Aorta (tissue), 5 donors: ENCODE results near the gene AREG. TPM values are rescaled to one million over a fixed set of nuclear protein-coding genes. Genes with fewer than 3 reads are reported as not detected.
"Not testable (repeated sequence)": the region's sequence is repeated elsewhere in the genome, so short reads cannot be mapped to it uniquely, and the experiment has no call there.

Experiments
- ATAC-seq: fragments of 200-7000 bp; cut with Tn5 transposase; one replicate; pipeline ENCODE4 v1.9.1; 2022; ENCODE audit warnings: moderate library complexity; ENCODE audit not compliant: low FRiP score
- DNase-seq, 2 donors: peaks; one replicate each; pipeline ENCODE4 v3.0.0-alpha.2; 2020
- H3K27ac ChIP-seq, 2 donors: one replicate each; pipeline ENCODE4 v1.5.1; 2013; ENCODE audit warnings: low read length in 2 of 2, mild to moderate bottlenecking in 2 of 2, moderate library complexity in 2 of 2, control low read depth in 1 of 2, inconsistent platforms in 1 of 2, low read depth in 1 of 2
- H3K27me3 ChIP-seq, 2 donors: one replicate each; pipeline ENCODE4 v1.6.1; 2013; ENCODE audit warnings: control low read depth in 1 of 2, low read length in 1 of 2, mild to moderate bottlenecking in 1 of 2, moderate library complexity in 1 of 2; ENCODE audit not compliant: insufficient read depth in 2 of 2, control insufficient read depth in 1 of 2
- H3K36me3 ChIP-seq, 2 donors: one replicate each; pipeline ENCODE4 v1.6.1; 2013; ENCODE audit warnings: control low read depth in 1 of 2, low read length in 1 of 2, mild to moderate bottlenecking in 1 of 2; ENCODE audit not compliant: insufficient read depth in 2 of 2, control insufficient read depth in 1 of 2
- H3K4me1 ChIP-seq, 2 donors: one replicate each; pipeline ENCODE4 v1.6.1; 2013; ENCODE audit warnings: low read length in 2 of 2, control low read depth in 1 of 2, mild to moderate bottlenecking in 1 of 2, moderate library complexity in 1 of 2; ENCODE audit not compliant: insufficient read depth in 2 of 2, control insufficient read depth in 1 of 2
- H3K4me3 ChIP-seq, 2 donors: one replicate each; pipeline ENCODE4 v1.5.1; 2013; ENCODE audit warnings: low read length in 2 of 2, control low read depth in 1 of 2, mild to moderate bottlenecking in 1 of 2
- H3K9me3 ChIP-seq: one replicate; pipeline ENCODE4 v1.6.1; 2013; ENCODE audit warnings: mild to moderate bottlenecking, low read length; ENCODE audit not compliant: control insufficient read depth
- WGBS, 2 donors: extraction: QIAGEN DNeasy Blood & Tissue Kit; methylation state at CpG; one replicate each; pipeline ENCODE4 v1.1.7; 2013; 5-methylcytosine and 5-hydroxymethylcytosine counted together
- intact Hi-C, 2 donors: fragments of 100-400 bp; cut with DNase I; formaldehyde crosslinking; loops; one replicate each; pipeline versions ENCODE4 v1.14.2 to v1.15.0; 2022
- long read RNA-seq, 2 donors: library from polyadenylated mRNA; unstranded; transcript quantifications; one replicate each; pipeline ENCODE4 v2.0.0, GENCODE V29; 2020 to 2021
- polyA plus RNA-seq, 2 donors: library from polyadenylated mRNA; stranded (reverse); fragments of 200-250 nt; gene quantifications; one replicate each; pipeline ENCODE4 v1.2.3, GENCODE V29; 2013
- total RNA-seq, 2 donors: library from RNA; stranded (reverse); fragmentation: NEBNext Ultra II Directional; extraction: Animal tissue kit (Norgen Biotek cat#: 25700); gene quantifications; one replicate each; pipeline ENCODE4 v1.2.1, GENCODE V29; 2021
- donor health status: healthy with polysubstance abuse.
- donor health status: Bipolar disorder and iron deficiency.
- donor health status: DM: no; HTN: no; CAD: no.
- donor health status: DM: no; HTN: no; CAD: no.
- donor health status: DM: yes; HTN: yes; CAD: no.

Gene AREG
- 10 to 100 TPM in 1 of 2 donors, under 1 TPM in 1; 0.57 to 22.4 TPM for total RNA-seq
- 1 to 10 TPM; 1.4 to 2.4 TPM for polyA plus RNA-seq
- long read RNA-seq, donor 1, partial matches to known transcripts, result 3 of 5 reads
- long read RNA-seq, donor 1, other reads (novel, unspliced or antisense), result 0 of 5 reads
- long read RNA-seq, donor 2, result 0 reads

GRCh38 chr4:74444891-74445642 lies at the start of gene AREG:
AREG (plus strand) TSS chr4:74445136; CDS start chr4:74445346, 210 bp downstream.
- Histone ChIP-seq H3K27me3 (no peaks in the 10 kb centered on the region), H3K4me3 (peak within 1 kb of the TSS; percentile 8 to 48), H3K4me1 (no peaks in the 10 kb centered on the region), H3K27ac (no peak within 1 kb of the TSS), H3K36me3 (no peaks in the 10 kb centered on the region), H3K9me3 (no peaks in the 10 kb centered on the region)
- ATAC-seq, result peak; percentile 75
- intact Hi-C loops, result no loop called here
- WGBS, 2 donors, result 1% methylated on average over 59 to 64 of the region's 64 CpGs
- DNase-seq, result peak; percentile 83 to 92

DNA sequence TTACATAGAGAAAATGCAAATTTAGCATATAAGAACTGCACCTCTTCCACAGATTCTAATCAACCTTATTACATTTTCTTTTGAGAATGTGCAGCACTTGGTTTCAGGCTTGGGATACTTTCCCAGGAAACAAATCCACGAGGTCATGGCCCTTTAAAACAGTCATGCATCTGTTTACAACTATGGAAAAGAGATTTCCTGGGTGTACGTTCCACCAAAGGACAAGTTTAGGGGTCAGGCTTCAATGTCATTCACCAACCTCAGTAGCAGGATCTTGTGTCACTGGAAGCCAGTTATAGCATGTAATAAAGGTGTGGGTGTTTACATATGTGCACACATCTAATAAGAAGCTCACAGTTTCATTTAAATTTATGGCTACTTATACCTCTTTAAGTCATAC lies 49.3 kb upstream of the AREG start:
- DNase-seq (no peak), ATAC-seq (no peak)
- intact Hi-C loops, result no loop called here
- 54 to 62% methylated on average over 2 of the region's 2 CpGs for WGBS, 2 donors
- no peaks in the 10 kb centered on the region for H3K36me3 ChIP-seq
- no peaks in the 10 kb centered on the region for H3K9me3 ChIP-seq
- no peaks in the 10 kb centered on the region for H3K27me3 ChIP-seq
- H3K4me3 ChIP-seq, result no peak overlapping the region
- no peak overlapping the region for H3K27ac ChIP-seq
- peaks cover 0 to 3% of the 10 kb centered on the region in 2 donors for H3K4me1 ChIP-seq

DNA sequence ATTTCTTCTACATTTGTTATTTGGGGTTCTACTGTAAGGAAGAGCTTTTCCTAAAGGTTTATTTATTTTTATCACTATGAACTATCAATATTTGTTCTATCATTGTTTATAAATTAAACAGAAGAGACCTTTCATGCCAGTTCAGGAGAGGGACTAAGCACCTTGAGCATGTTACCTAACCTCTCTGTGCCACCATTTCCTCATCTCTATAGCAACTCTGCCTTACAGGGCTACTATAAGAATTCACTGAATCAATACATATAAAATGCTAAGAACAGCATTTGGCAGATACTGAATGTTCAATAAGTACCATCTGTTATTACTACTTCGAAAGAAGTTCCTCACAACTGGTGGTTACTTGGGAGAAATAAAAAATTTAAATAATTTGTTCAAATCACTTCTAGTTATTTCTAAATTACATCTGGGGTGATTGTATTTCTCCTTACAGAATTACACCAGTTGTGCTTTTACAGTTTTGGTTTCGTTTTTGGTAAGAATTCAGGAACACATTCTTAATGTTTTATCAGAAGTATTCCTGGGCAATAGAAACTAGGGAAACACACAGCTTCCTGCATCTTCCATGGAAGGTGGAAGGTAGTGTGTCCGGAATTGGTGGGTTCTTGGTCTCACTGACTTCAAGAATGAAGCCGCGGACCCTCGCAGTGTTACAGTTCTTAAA lies 47.0 kb upstream of the AREG start:
- intact Hi-C loops, result no loop called here
- Histone ChIP-seq H3K9me3 (no peaks in the 10 kb centered on the region), H3K4me1 (peaks cover 0 to 3% of the 10 kb centered on the region in 2 donors), H3K4me3 (peak overlapping the region in 1 of 2 donors; percentile 20), H3K36me3 (no peaks in the 10 kb centered on the region), H3K27ac (no peak overlapping the region), H3K27me3 (no peaks in the 10 kb centered on the region)
- ATAC-seq (no peak), DNase-seq (no peak)
- 62 to 79% methylated on average over 6 of the region's 6 CpGs for WGBS, 2 donors

GRCh38 chr4:74398894-74399589 lies 45.9 kb upstream of the AREG start:
- H3K4me3 ChIP-seq, H3K4me1 ChIP-seq, H3K36me3 ChIP-seq, H3K27ac ChIP-seq, intact Hi-C loops, H3K27me3 ChIP-seq, ATAC-seq, DNase-seq, H3K9me3 ChIP-seq: not testable (repeated sequence)
- 92% methylated on average over 30 to 32 of the region's 32 CpGs for WGBS, 2 donors

DNA sequence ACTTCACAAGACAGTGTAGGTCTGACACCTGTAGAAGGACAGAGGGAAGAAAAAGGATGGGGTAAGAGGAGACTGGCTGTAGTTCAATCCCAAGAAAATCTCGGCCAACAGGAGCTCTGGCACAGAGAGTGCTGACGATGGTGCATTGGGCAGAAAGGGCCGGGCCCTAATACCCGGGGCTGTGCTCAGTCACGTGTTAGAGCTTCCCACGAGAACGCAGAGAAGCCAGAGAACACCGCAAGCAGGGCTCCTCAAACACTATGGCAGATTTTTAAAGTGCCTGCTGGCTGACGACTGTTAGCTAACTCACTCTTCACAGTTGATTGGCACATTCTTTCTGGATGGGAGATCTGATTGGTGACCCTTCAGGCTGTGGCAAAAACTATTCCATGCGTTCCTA lies 44.5 kb upstream of the AREG start:
- 62 to 63% methylated on average over 10 of the region's 10 CpGs for WGBS, 2 donors
- no peaks in the 10 kb centered on the region for H3K9me3 ChIP-seq
- intact Hi-C loops, result no loop called here

GRCh38 chr4:74402692-74403456 lies 42.1 kb upstream of the AREG start:
- H3K9me3 ChIP-seq, result no peaks in the 10 kb centered on the region
- intact Hi-C loops, result no loop called here
- ATAC-seq (no peak), DNase-seq (no peak)
- H3K4me1 ChIP-seq, result no peaks in the 10 kb centered on the region
- H3K4me3 ChIP-seq, result no peak overlapping the region
- WGBS, 2 donors, result 56 to 58% methylated on average over 5 of the region's 5 CpGs
- H3K36me3 ChIP-seq, result no peaks in the 10 kb centered on the region
- no peak overlapping the region for H3K27ac ChIP-seq
- H3K27me3 ChIP-seq, result no peaks in the 10 kb centered on the region

More for the DNA sequence above, 44.5 kb upstream of the AREG start:
- H3K27ac ChIP-seq, result no peak overlapping the region
- no peaks in the 10 kb centered on the region for H3K36me3 ChIP-seq
- ATAC-seq (no peak), DNase-seq (no peak)
- no peaks in the 10 kb centered on the region for H3K4me1 ChIP-seq
- no peaks in the 10 kb centered on the region for H3K27me3 ChIP-seq
- H3K4me3 ChIP-seq, result no peak overlapping the region

DNA sequence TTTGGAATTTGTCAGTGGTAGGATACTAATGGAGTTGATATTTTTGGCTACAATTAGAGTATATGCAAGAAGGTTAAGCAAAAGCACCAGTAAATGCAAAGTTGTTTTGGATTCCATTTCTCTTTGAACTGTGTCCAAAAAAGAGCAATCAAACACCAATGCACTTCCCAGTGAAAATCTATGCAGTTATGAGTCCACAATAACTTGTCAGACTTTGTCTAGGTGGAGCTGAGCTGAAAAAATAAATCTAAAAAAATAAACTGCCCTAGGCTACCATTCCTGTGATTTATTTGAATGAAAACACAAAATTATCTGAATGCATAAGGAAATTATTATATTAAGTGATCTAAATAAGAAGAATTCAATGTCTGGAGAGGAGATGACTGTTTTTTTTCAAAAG lies 37.0 kb upstream of the AREG start:
- H3K9me3 ChIP-seq, result no peaks in the 10 kb centered on the region
- ATAC-seq (no peak), DNase-seq (no peak)
- H3K36me3 ChIP-seq, result no peaks in the 10 kb centered on the region
- intact Hi-C loops, result no loop called here
- no peak overlapping the region for H3K4me3 ChIP-seq
- no peak overlapping the region for H3K27ac ChIP-seq
- no peaks in the 10 kb centered on the region for H3K4me1 ChIP-seq
- no peaks in the 10 kb centered on the region for H3K27me3 ChIP-seq

DNA sequence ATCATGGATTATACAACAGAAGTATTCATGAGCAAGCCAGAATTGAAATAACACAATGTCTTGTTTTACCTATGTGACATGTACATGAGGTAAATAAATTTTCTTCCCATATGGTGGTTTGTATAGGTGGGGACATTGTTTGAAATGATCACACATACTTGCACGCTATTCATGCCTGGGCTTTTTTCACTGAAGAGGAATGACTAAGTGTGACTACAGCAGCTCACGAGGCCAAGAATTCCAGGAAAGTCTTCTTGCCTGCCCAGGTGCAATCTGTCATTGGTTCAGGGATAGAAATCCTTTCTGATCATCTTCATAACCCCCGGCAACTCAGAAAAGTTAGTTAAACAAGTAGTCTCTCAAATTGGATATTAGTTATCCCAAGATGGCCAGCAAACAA lies 36.3 kb upstream of the AREG start:
- H3K36me3 ChIP-seq, result no peaks in the 10 kb centered on the region
- intact Hi-C loops, result no loop called here
- 78 to 88% methylated on average over 3 of the region's 3 CpGs for WGBS, 2 donors
- no peak overlapping the region for H3K4me3 ChIP-seq
- DNase-seq (no peak), ATAC-seq (no peak)
- H3K27ac ChIP-seq, result no peak overlapping the region
- no peaks in the 10 kb centered on the region for H3K9me3 ChIP-seq
- no peaks in the 10 kb centered on the region for H3K27me3 ChIP-seq
- no peaks in the 10 kb centered on the region for H3K4me1 ChIP-seq
